Kidney (tissue), 14 donors: ENCODE measurements around the gene HECTD4. TPM values are rescaled to one million over a fixed set of nuclear protein-coding genes. Genes with fewer than 3 reads are reported as not detected.

ENCODE experiments used
- DNase-seq, 5 donors: peaks; one replicate each; pipeline ENCODE4 v3.0.0-alpha.2; 2013 to 2020
- FAIRE-seq: peaks from 2 replicates; lab custom pipeline; 2012; peaks lifted over from hg19 to GRCh38; lab: Jason Lieb, UNC
- H3K27ac ChIP-seq, 2 donors: one replicate each; pipeline ENCODE4 v1.7.0; 2013; ENCODE audit warnings: low read depth in 2 of 2, low read length in 2 of 2, inconsistent platforms in 1 of 2
- H3K27me3 ChIP-seq: one replicate; pipeline ENCODE4 v1.7.1; 2013; ENCODE audit warnings: low read length, inconsistent platforms; ENCODE audit not compliant: control insufficient read depth, insufficient read depth
- H3K36me3 ChIP-seq, 3 donors: one replicate each; pipeline versions ENCODE4 v1.7.0 to v1.7.1; 2013; ENCODE audit warnings: low read length in 3 of 3, control low read depth in 1 of 3, inconsistent platforms in 1 of 3; ENCODE audit not compliant: insufficient read depth in 3 of 3, control insufficient read depth in 2 of 3
- H3K4me1 ChIP-seq, 3 donors: one replicate each; pipeline versions ENCODE4 v1.7.0 to v1.7.1; 2013; ENCODE audit warnings: low read length in 3 of 3, inconsistent platforms in 1 of 3, low read depth in 1 of 3; ENCODE audit not compliant: control insufficient read depth in 2 of 3, insufficient read depth in 2 of 3
- H3K4me3 ChIP-seq, 3 donors: one replicate each; pipeline versions ENCODE4 v1.7.0 to v1.8.1; 2013; ENCODE audit warnings: low read length in 3 of 3, control low read depth in 1 of 3, inconsistent platforms in 1 of 3
- H3K9ac ChIP-seq, 3 donors: one replicate each; pipeline versions ENCODE4 v1.7.0 to v1.7.1; 2013; ENCODE audit warnings: low read length in 3 of 3, control low read depth in 1 of 3, inconsistent platforms in 1 of 3
- H3K9me3 ChIP-seq, 3 donors: one replicate each; pipeline versions ENCODE4 v1.7.0 to v1.7.1; 2013; ENCODE audit warnings: low read length in 3 of 3, control low read depth in 1 of 3, inconsistent platforms in 1 of 3; ENCODE audit not compliant: control insufficient read depth in 2 of 3, insufficient read depth in 1 of 3
- intact Hi-C: fragments of 100-400 bp; cut with DNase I; formaldehyde crosslinking; loops from one replicate; pipeline ENCODE4 v1.11.1; 2022
- polyA plus RNA-seq: library from polyadenylated mRNA; stranded (reverse); fragments of 350-450 nt; fragmentation: Illumina TruSeq; extraction: RNeasy Lipid Tissue Mini Kit (QIAGEN cat#74804); gene quantifications from one replicate; pipeline ENCODE4 v1.2.3, GENCODE V29; 2014; ENCODE audit warnings: low read depth, low replicate concordance; ENCODE audit not compliant: insufficient read depth
- total RNA-seq: library from RNA; stranded (reverse); fragmentation: NEBNext Ultra II Directional; extraction: Animal tissue kit (Norgen Biotek cat#: 25700); gene quantifications from one replicate; pipeline ENCODE4 v1.2.1, GENCODE V29; 2021
- TF ChIP-seq, protein P1 (sequence below): IDR thresholded peaks from 3 replicates; pipeline ENCODE4 v1.5.1; 2012; ENCODE audit warnings: mild to moderate bottlenecking, moderate library complexity, borderline replicate concordance; ENCODE audit not compliant: insufficient read depth; ENCODE audit errors: extremely low read depth
- donor health status: control.
- donor health status: control.
- donor health status: control.
- donor health status: control.
- donor health status: control.
- donor health status: DM: yes; HTN: yes; CAD: no.
- donor health status: Normal renal cell carcinoma (clear cell type).

The HECTD4 gene
- total and polyA plus RNA-seq, 2 donors from 2014 or later, result 15.6 to 53.1 TPM

GRCh38 chr12:112134731-112135130 lies 247.5 kb downstream of the HECTD4 start:
- Histone ChIP-seq H3K4me1 (peaks cover 0 to 11% (median 6%) of the 10 kb centered on the region in 3 donors), H3K36me3 (peaks cover 7 to 26% (median 13%) of the 10 kb centered on the region in 3 donors), H3K9ac (no peak overlapping the region), H3K9me3 (no peaks in the 10 kb centered on the region), H3K4me3 (no peak overlapping the region), H3K27ac (no peak overlapping the region), H3K27me3 (no peaks in the 10 kb centered on the region)
- TF ChIP-seq, protein P1, sequence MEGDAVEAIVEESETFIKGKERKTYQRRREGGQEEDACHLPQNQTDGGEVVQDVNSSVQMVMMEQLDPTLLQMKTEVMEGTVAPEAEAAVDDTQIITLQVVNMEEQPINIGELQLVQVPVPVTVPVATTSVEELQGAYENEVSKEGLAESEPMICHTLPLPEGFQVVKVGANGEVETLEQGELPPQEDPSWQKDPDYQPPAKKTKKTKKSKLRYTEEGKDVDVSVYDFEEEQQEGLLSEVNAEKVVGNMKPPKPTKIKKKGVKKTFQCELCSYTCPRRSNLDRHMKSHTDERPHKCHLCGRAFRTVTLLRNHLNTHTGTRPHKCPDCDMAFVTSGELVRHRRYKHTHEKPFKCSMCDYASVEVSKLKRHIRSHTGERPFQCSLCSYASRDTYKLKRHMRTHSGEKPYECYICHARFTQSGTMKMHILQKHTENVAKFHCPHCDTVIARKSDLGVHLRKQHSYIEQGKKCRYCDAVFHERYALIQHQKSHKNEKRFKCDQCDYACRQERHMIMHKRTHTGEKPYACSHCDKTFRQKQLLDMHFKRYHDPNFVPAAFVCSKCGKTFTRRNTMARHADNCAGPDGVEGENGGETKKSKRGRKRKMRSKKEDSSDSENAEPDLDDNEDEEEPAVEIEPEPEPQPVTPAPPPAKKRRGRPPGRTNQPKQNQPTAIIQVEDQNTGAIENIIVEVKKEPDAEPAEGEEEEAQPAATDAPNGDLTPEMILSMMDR, result no peak
- DNase-seq (no peak), FAIRE-seq (no peak)
- intact Hi-C loops, result no loop called here

DNA sequence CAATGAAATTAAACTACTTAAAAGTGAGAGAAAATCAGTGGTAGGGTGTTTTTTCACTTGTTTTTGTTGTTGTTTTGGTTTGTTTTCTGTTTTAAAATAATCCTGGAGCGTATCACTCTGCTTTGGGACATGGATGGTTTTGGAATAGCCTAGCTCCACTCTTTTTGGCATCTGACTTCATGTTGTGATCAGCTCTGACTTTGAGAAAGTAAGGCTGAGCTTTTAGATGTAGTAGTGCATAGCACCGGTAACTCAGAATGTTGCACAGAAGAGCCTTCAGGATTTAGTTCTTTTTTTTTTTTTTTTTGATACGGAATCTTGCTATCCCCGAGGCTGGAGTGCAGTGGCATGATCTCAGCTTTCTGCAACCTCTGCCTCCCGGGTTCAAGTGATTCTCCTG lies 248.8 kb downstream of the HECTD4 start:
- no peak for FAIRE-seq
- Histone ChIP-seq H3K4me1 (peaks cover 0 to 13% (median 6%) of the 10 kb centered on the region in 3 donors), H3K4me3 (no peak overlapping the region), H3K27ac (no peak overlapping the region), H3K36me3 (peaks cover 7 to 26% (median 13%) of the 10 kb centered on the region in 3 donors), H3K9me3 (no peaks in the 10 kb centered on the region), H3K9ac (no peak overlapping the region), H3K27me3 (no peaks in the 10 kb centered on the region)
- DNase-seq, result no peak
- intact Hi-C loops, result no loop called here
- TF ChIP-seq, protein P1, result no peak

DNA sequence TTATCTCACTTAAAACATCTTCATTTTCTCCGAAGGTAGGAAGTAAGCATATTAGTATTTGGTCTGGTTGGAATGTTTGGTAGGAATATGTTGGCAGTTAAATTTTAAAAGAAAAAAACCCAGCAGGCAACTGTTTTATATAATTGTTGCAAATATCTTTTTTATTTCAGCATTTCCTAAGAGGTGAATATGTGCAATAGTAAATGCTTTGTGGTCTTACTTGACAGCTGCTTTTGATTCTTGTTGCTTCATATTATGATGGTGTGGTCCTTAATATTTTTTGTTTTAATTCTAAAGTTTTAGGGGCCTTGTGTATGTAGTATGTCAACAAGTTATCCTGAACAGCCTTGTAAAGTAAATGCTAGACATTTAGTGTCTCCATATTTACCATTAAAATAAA lies 250.5 kb downstream of the HECTD4 start:
- DNase-seq (no peak), FAIRE-seq (no peak)
- peaks cover 7 to 18% (median 10%) of the 10 kb centered on the region in 3 donors for H3K36me3 ChIP-seq
- no peak overlapping the region for H3K4me3 ChIP-seq
- no peaks in the 10 kb centered on the region for H3K27me3 ChIP-seq
- H3K9me3 ChIP-seq, result no peaks in the 10 kb centered on the region
- no peak overlapping the region for H3K9ac ChIP-seq
- H3K4me1 ChIP-seq, result peaks cover 0 to 13% (median 6%) of the 10 kb centered on the region in 3 donors
- H3K27ac ChIP-seq, result no peak overlapping the region
- TF ChIP-seq, protein P1, result no peak
- intact Hi-C loops, result no loop called here
